Neural cell (in vitro differentiated cells): Measurements from ENCODE around the gene DTX1.

Experiments
- EZH2 ChIP-seq: fragments of 200-600, 300-800 bp; shearing (Covaris generic), sonication (generic); IDR thresholded peaks from 2 replicates; pipeline ENCODE4 v1.6.1; 2014; ENCODE audit warnings: antibody characterized with exemption, low read length, borderline replicate concordance, mild to moderate bottlenecking; ENCODE audit not compliant: insufficient read depth, poor library complexity, severe bottlenecking
- MXI1 ChIP-seq: fragments of 450-650 bp; conservative IDR thresholded peaks from 2 replicates; pipeline ENCODE4 v1.6.1; 2014; ENCODE audit warnings: antibody characterized with exemption, mild to moderate bottlenecking; ENCODE audit not compliant: poor library complexity, severe bottlenecking
- POLR2AphosphoS5 ChIP-seq: IDR thresholded peaks from 2 replicates; pipeline ENCODE4 v1.6.1; 2012
- RAD21 ChIP-seq: fragments of 450-650 bp; conservative IDR thresholded peaks from 2 replicates; pipeline ENCODE4 v1.6.1; 2014; ENCODE audit warnings: antibody characterized with exemption, mild to moderate bottlenecking, moderate library complexity
- SMC3 ChIP-seq: fragments of 450-650 bp; conservative IDR thresholded peaks from 2 replicates; pipeline ENCODE4 v1.6.1; 2014; ENCODE audit warnings: antibody characterized with exemption, mild to moderate bottlenecking, moderate library complexity; ENCODE audit not compliant: poor library complexity
- TF ChIP-seq, protein P1 (sequence below): fragments of 450-650 bp; IDR thresholded peaks from 2 replicates; pipeline ENCODE4 v1.5.1; 2014; ENCODE audit warnings: antibody characterized with exemption, mild to moderate bottlenecking, moderate library complexity; ENCODE audit not compliant: poor library complexity, severe bottlenecking
- TF ChIP-seq, protein P2 (sequence below): IDR thresholded peaks from 2 replicates; pipeline ENCODE4 v1.6.1; 2012; ENCODE audit warnings: borderline replicate concordance

DNA sequence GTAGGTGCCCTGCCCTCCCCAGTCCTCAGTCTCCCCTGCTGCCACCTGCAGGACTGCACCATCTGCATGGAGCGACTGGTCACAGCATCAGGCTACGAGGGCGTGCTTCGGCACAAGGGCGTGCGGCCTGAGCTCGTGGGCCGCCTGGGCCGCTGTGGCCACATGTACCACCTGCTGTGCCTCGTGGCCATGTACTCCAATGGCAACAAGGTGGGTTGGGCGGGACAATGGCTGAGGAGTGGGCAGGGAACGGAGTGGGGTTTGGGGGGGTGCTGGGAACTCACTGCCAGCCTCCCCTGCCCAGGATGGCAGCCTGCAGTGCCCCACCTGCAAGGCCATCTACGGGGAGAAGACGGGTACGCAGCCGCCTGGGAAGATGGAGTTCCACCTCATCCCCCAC is 38.2 kb downstream of the DTX1 start:
- TF ChIP-seq, protein P1, sequence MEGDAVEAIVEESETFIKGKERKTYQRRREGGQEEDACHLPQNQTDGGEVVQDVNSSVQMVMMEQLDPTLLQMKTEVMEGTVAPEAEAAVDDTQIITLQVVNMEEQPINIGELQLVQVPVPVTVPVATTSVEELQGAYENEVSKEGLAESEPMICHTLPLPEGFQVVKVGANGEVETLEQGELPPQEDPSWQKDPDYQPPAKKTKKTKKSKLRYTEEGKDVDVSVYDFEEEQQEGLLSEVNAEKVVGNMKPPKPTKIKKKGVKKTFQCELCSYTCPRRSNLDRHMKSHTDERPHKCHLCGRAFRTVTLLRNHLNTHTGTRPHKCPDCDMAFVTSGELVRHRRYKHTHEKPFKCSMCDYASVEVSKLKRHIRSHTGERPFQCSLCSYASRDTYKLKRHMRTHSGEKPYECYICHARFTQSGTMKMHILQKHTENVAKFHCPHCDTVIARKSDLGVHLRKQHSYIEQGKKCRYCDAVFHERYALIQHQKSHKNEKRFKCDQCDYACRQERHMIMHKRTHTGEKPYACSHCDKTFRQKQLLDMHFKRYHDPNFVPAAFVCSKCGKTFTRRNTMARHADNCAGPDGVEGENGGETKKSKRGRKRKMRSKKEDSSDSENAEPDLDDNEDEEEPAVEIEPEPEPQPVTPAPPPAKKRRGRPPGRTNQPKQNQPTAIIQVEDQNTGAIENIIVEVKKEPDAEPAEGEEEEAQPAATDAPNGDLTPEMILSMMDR: no peak
- TF ChIP-seq EZH2 (no peak), MXI1 (no peak), POLR2AphosphoS5 (no peak), SMC3 (no peak), RAD21 (no peak)
- TF ChIP-seq, protein P2, sequence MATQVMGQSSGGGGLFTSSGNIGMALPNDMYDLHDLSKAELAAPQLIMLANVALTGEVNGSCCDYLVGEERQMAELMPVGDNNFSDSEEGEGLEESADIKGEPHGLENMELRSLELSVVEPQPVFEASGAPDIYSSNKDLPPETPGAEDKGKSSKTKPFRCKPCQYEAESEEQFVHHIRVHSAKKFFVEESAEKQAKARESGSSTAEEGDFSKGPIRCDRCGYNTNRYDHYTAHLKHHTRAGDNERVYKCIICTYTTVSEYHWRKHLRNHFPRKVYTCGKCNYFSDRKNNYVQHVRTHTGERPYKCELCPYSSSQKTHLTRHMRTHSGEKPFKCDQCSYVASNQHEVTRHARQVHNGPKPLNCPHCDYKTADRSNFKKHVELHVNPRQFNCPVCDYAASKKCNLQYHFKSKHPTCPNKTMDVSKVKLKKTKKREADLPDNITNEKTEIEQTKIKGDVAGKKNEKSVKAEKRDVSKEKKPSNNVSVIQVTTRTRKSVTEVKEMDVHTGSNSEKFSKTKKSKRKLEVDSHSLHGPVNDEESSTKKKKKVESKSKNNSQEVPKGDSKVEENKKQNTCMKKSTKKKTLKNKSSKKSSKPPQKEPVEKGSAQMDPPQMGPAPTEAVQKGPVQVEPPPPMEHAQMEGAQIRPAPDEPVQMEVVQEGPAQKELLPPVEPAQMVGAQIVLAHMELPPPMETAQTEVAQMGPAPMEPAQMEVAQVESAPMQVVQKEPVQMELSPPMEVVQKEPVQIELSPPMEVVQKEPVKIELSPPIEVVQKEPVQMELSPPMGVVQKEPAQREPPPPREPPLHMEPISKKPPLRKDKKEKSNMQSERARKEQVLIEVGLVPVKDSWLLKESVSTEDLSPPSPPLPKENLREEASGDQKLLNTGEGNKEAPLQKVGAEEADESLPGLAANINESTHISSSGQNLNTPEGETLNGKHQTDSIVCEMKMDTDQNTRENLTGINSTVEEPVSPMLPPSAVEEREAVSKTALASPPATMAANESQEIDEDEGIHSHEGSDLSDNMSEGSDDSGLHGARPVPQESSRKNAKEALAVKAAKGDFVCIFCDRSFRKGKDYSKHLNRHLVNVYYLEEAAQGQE: no peak
